Mesendoderm (in vitro differentiated cells): Measurements from ENCODE around the gene C1orf94.
"Not testable (repeated sequence)": the region's sequence is repeated elsewhere in the genome, so short reads cannot be mapped to it uniquely, and the experiment has no call there.

ENCODE experiments used
- DNase-seq: peaks from one replicate; pipeline ENCODE4 v3.0.0; 2013
- H2AK5ac ChIP-seq: 2 replicates; pipeline ENCODE4 v1.6.1; 2013; ENCODE audit warnings: low read length, inconsistent platforms
- H2BK120ac ChIP-seq: 2 replicates; pipeline ENCODE4 v1.6.1; 2013; ENCODE audit warnings: low read depth, mild to moderate bottlenecking, low read length, moderate library complexity, mixed read lengths
- H2BK15ac ChIP-seq: replicated peaks from 2 replicates; pipeline ENCODE4 v1.6.1; 2013; ENCODE audit warnings: low read depth, mild to moderate bottlenecking, moderate library complexity
- H2BK5ac ChIP-seq: 2 replicates; pipeline ENCODE4 v1.6.1; 2013; ENCODE audit warnings: low read length, inconsistent platforms
- H3K18ac ChIP-seq: 2 replicates; pipeline ENCODE4 v1.6.1; 2013; ENCODE audit warnings: mild to moderate bottlenecking, low read length, mixed read lengths
- H3K23ac ChIP-seq: one replicate; pipeline ENCODE4 v1.6.1; 2013; ENCODE audit warnings: low read length
- H3K27ac ChIP-seq: 2 replicates; pipeline ENCODE4 v1.5.1; 2013; ENCODE audit warnings: low read depth, mild to moderate bottlenecking, inconsistent platforms, low read length, moderate library complexity
- H3K27me3 ChIP-seq: 2 replicates; pipeline ENCODE4 v1.6.1; 2013; ENCODE audit warnings: low read length, control low read depth, mild to moderate bottlenecking, inconsistent platforms; ENCODE audit not compliant: insufficient read depth, poor library complexity
- H3K36me3 ChIP-seq: 2 replicates; pipeline ENCODE4 v1.6.1; 2013; ENCODE audit warnings: low read length, inconsistent platforms; ENCODE audit not compliant: control insufficient read depth, insufficient read depth
- H3K4ac ChIP-seq: one replicate; pipeline ENCODE4 v1.6.1; 2013; ENCODE audit warnings: low read depth, mild to moderate bottlenecking, low read length, moderate library complexity
- H3K4me1 ChIP-seq: 2 replicates; pipeline ENCODE4 v1.6.1; 2013; ENCODE audit warnings: low read depth, low read length, inconsistent platforms; ENCODE audit not compliant: control insufficient read depth
- H3K4me2 ChIP-seq: 2 replicates; pipeline ENCODE4 v1.6.1; 2013; ENCODE audit warnings: low read length
- H3K4me3 ChIP-seq: 2 replicates; pipeline ENCODE4 v1.5.1; 2013; ENCODE audit warnings: mild to moderate bottlenecking, low read length
- H3K56ac ChIP-seq: one replicate; pipeline ENCODE4 v1.6.1; 2013; ENCODE audit warnings: low read length
- H3K79me1 ChIP-seq: 2 replicates; pipeline ENCODE4 v1.6.1; 2013; ENCODE audit warnings: low read length, inconsistent platforms
- H3K79me2 ChIP-seq: 2 replicates; pipeline ENCODE4 v1.6.1; 2013; ENCODE audit warnings: mild to moderate bottlenecking, low read length; ENCODE audit not compliant: control insufficient read depth, insufficient read depth
- H3K9ac ChIP-seq: 2 replicates; pipeline ENCODE4 v1.6.1; 2013; ENCODE audit warnings: low read length, inconsistent platforms
- H4K5ac ChIP-seq: one replicate; pipeline ENCODE4 v1.6.1; 2013; ENCODE audit warnings: low read length
- H4K8ac ChIP-seq: one replicate; pipeline ENCODE4 v1.6.1; 2013; ENCODE audit warnings: low read depth, mild to moderate bottlenecking, control low read depth, low read length, moderate library complexity
- WGBS: extraction: QIAGEN DNeasy Blood & Tissue Kit; methylation state at CpG from one replicate; pipeline ENCODE4 v1.1.7; 2013; ENCODE audit warnings: low lambda C conversion rate, missing lambda C conversion rate; ENCODE audit not compliant: insufficient coverage; ENCODE audit errors: extremely low coverage; 5-methylcytosine and 5-hydroxymethylcytosine counted together

C1orf94 gene

DNA sequence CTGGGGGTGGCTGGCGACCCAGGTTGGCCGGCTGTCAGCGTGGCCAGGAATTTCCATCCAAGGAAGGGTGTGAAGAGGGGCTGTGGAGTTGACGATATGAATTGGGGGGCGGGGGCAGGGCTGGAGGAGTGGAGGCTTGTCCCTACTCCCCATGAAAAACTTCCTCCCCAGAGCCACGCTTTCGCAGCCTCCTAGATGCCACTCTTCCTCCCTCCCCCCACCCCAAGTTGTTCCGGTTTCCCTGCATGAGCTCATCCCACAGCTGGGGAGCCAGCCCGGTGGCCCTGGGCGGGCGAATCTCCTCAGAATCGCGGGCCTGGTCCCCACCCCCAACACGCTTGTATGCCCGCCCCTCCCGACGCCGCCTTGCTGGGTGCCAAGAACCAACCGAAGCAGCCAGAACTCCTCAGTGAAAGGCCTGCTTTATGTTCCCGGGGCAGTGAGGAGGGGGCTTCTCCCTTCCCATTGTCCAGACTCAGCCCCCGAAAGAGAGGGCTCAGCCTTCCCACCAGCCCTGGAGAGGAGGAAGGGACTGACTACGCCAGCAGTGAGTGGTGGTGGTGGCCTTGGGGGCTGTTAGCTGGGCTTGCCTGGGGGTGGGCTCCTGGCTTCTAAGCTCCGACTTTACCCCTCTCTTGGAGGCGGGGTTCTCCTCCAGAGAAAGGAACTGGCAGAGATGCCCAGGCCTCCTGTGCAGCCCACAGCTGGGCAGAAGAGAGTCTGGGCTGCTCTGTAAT, 9.9 kb upstream of the C1orf94 start:
- peak overlapping the region; percentile 30 for H4K8ac ChIP-seq
- peak; percentile 96 for DNase-seq
- H2BK5ac ChIP-seq, result peak overlapping the region; percentile 91
- H3K79me2 ChIP-seq, result no peaks in the 10 kb centered on the region
- no CpG with 5 or more reads among the region's 24 CpGs for WGBS
- H2BK15ac ChIP-seq, result no peak overlapping the region
- peak overlapping the region; percentile 66 for H3K4ac ChIP-seq
- H3K27ac ChIP-seq, result peak overlapping the region; percentile 91
- peak overlapping the region; percentile 97 for H3K56ac ChIP-seq
- H3K79me1 ChIP-seq, result peaks cover 1% of the 10 kb centered on the region
- peaks cover 11% of the 10 kb centered on the region for H3K4me1 ChIP-seq
- no peaks in the 10 kb centered on the region for H3K36me3 ChIP-seq
- no peaks in the 10 kb centered on the region for H3K27me3 ChIP-seq
- peak overlapping the region; percentile 44 for H3K4me3 ChIP-seq
- peak overlapping the region; percentile 2 for H2BK120ac ChIP-seq
- peak overlapping the region; percentile 79 for H3K9ac ChIP-seq
- H3K18ac ChIP-seq, result peak overlapping the region; percentile 19
- no peak overlapping the region for H4K5ac ChIP-seq
- peak overlapping the region; percentile 82 for H3K4me2 ChIP-seq
- H3K23ac ChIP-seq, result peak overlapping the region; percentile 48
- H2AK5ac ChIP-seq, result no peak overlapping the region

DNA sequence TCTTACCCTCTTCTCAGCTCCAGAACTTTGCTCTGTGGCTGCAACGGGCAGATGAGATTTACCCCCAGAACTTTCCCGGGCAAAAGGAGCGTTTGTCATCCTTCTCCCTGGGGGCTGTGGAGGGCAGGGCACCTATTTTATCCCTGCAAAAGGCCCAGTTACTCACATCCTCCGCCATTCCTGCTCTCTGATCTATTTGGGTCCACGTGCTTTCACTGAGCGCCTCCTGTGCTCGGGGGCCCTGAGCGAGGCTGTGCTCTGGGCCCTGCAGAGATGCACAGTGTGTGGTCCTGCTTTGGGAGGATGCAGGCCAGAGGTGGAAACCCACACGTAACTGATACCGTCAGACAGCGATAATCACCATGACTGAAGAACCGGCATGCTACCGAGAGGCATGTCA, 9.3 kb upstream of the C1orf94 start:
- peak overlapping the region; percentile 79 for H3K9ac ChIP-seq
- no CpG with 5 or more reads among the region's 13 CpGs for WGBS
- peak overlapping the region; percentile 91 for H3K27ac ChIP-seq
- DNase-seq, result peak; percentile 74
- peak overlapping the region; percentile 77 for H3K4me2 ChIP-seq
- H3K23ac ChIP-seq, result no peak overlapping the region
- H3K4ac ChIP-seq, result peak overlapping the region; percentile 66
- peak overlapping the region; percentile 2 for H2BK120ac ChIP-seq
- H2BK15ac ChIP-seq, result no peak overlapping the region
- peak overlapping the region; percentile 6 for H3K4me3 ChIP-seq
- H4K8ac ChIP-seq, result no peak overlapping the region
- no peak overlapping the region for H4K5ac ChIP-seq
- H2BK5ac ChIP-seq, result peak overlapping the region; percentile 91
- no peak overlapping the region for H2AK5ac ChIP-seq
- no peaks in the 10 kb centered on the region for H3K27me3 ChIP-seq
- peak overlapping the region; percentile 19 for H3K18ac ChIP-seq
- H3K79me1 ChIP-seq, result peaks cover 1% of the 10 kb centered on the region
- H3K4me1 ChIP-seq, result peaks cover 11% of the 10 kb centered on the region
- H3K56ac ChIP-seq, result peak overlapping the region; percentile 97
- no peaks in the 10 kb centered on the region for H3K79me2 ChIP-seq
- no peaks in the 10 kb centered on the region for H3K36me3 ChIP-seq

DNA sequence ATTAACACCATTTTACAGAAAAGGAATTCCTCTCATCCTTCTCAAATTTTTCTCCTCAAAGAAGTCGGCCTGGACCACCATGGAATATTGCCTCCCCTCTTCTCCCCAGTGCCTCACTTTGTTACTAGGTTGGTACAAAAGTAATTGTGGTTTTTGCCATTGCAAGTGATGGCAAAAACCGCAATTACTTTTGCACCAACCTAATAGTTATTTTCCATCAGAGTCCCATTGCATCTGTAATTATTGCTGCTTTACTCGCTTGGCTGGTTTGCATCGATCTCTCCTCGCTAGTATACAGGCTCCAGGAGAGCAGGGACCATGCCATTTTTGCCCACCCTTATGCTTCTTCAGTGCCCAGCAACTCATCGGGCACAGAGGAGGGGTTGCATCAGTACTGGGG, 963 bp upstream of the C1orf94 start:
- H2BK5ac ChIP-seq, result no peak overlapping the region
- H3K79me1 ChIP-seq, result no peaks in the 10 kb centered on the region
- no peak overlapping the region for H3K4me2 ChIP-seq
- no peak for DNase-seq
- no CpG with 5 or more reads among the region's 6 CpGs for WGBS
- no peak overlapping the region for H3K4me3 ChIP-seq
- no peak overlapping the region for H3K4ac ChIP-seq
- no peak overlapping the region for H2AK5ac ChIP-seq
- no peak overlapping the region for H2BK15ac ChIP-seq
- no peaks in the 10 kb centered on the region for H3K36me3 ChIP-seq
- no peaks in the 10 kb centered on the region for H3K79me2 ChIP-seq
- no peak overlapping the region for H4K5ac ChIP-seq
- no peaks in the 10 kb centered on the region for H3K4me1 ChIP-seq
- H3K56ac ChIP-seq, result no peak overlapping the region
- H4K8ac ChIP-seq, result no peak overlapping the region
- no peak overlapping the region for H2BK120ac ChIP-seq
- no peak overlapping the region for H3K9ac ChIP-seq
- no peak overlapping the region for H3K18ac ChIP-seq
- no peak overlapping the region for H3K23ac ChIP-seq
- H3K27me3 ChIP-seq, result no peaks in the 10 kb centered on the region
- no peak overlapping the region for H3K27ac ChIP-seq

DNA sequence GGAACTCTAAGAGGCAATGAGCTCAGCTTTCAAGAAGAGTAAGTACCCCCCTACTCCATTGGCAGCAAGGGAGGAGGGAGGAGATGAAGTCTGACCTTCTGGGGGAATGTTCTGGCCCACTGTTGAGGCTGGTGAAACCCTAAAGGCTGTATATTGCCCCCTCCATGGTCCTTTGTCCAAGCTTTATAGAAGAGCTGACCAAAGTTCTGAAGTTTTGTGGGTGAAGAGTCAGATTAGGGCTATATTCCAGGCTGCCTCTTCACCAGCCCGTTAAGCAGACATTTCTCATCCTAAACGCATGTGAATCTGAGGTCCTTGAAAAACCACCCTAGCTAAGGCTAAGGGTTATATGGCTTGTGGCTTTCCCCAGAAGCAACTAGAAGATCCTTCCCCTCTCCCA, 1.4 kb downstream of the C1orf94 start:
- Histone ChIP-seq H3K27me3 (no peaks in the 10 kb centered on the region), H3K56ac (no peak overlapping the region), H3K27ac (no peak overlapping the region), H2BK15ac (no peak overlapping the region), H3K79me2 (no peaks in the 10 kb centered on the region), H2BK5ac (no peak overlapping the region), H3K23ac (no peak overlapping the region), H3K4me1 (no peaks in the 10 kb centered on the region), H3K4me3 (no peak overlapping the region), H3K18ac (no peak overlapping the region), H2BK120ac (no peak overlapping the region), H2AK5ac (no peak overlapping the region), H3K36me3 (no peaks in the 10 kb centered on the region), H3K9ac (no peak overlapping the region), H4K8ac (no peak overlapping the region), H4K5ac (no peak overlapping the region), H3K4ac (no peak overlapping the region), H3K4me2 (no peak overlapping the region), H3K79me1 (no peaks in the 10 kb centered on the region)
- no CpG with 5 or more reads among the region's 2 CpGs for WGBS
- DNase-seq, result no peak

DNA sequence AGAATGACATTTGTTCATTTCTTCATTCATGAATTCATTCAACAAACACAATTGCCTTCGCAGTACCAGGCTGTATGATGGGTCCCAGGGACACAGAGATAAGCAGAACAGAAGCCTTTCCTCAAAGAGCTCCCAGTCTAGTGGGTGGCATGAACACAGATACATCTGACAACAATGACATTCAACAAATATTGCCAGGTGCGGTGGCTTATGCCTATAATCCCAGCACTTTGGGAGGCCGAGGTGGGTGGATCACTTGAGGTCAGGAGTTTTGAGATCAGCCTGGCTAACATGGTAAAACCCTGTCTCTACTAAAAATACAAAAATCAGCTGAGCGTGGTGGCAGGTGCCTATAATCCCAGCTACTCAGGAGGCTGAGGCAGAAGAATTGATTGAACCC, 6.7 kb downstream of the C1orf94 start:
- no CpG with 5 or more reads among the region's 4 CpGs for WGBS
- not testable (repeated sequence) for H3K23ac ChIP-seq, H3K4me1 ChIP-seq, H3K18ac ChIP-seq, H4K8ac ChIP-seq, H3K27me3 ChIP-seq, H2BK15ac ChIP-seq, H3K4me2 ChIP-seq, H3K79me2 ChIP-seq, H2BK5ac ChIP-seq, H3K4me3 ChIP-seq, H3K4ac ChIP-seq, H3K79me1 ChIP-seq, H3K36me3 ChIP-seq, H2BK120ac ChIP-seq, H2AK5ac ChIP-seq, DNase-seq, H3K56ac ChIP-seq, H3K27ac ChIP-seq, H4K5ac ChIP-seq, H3K9ac ChIP-seq
